ENCODE measurements around the gene CRIP3. TPM values are rescaled to one million over a fixed set of nuclear protein-coding genes. Genes with fewer than 3 reads are reported as not detected.

The CRIP3 gene
- total RNA-seq, 1 experiment from 2014 or later = 5.7 TPM

- Histone ChIP-seq H3K4me3 (no peak overlapping the region), H3K9me3 (ENCODE audit: insufficient read depth, low read depth) (no peaks in the 10 kb centered on the region), H2AFZ (no peak overlapping the region), H3K9me2 (ENCODE audit: insufficient read depth) (no peaks in the 10 kb centered on the region), H3K4me2 (no peak overlapping the region), H3K27me3 (ENCODE audit: insufficient read depth, low read depth) (no peaks in the 10 kb centered on the region), H3K4me1 (replicated peaks; ENCODE audit: insufficient read depth) (no peaks in the 10 kb centered on the region), H3K79me2 (ENCODE audit: low read depth) (no peaks in the 10 kb centered on the region), H3F3A (ENCODE audit: insufficient read depth, low read depth) (no peaks in the 10 kb centered on the region), H3K36me3 (ENCODE audit: low read depth) (no peaks in the 10 kb centered on the region), H3K27ac (no peak overlapping the region), H4K20me1 (ENCODE audit: insufficient read depth) (no peaks in the 10 kb centered on the region)
- no peak for DNase-seq
- CTCF ChIA-PET = no interaction called here
- TF ChIP-seq CTCF (conservative IDR thresholded peaks at IDR 0.05) = no peak
- no peak for TF ChIP-seq EZH2 (IDR thresholded peaks at IDR 0.05; ENCODE audit: low read depth)
- intact Hi-C loops (cut with micrococcal nuclease; ENCODE audit: unreplicated experiment) = no loop called here
- no TSS peak for BruUV-seq (replicated peaks)
- POLR2A ChIA-PET (ENCODE audit: unreplicated experiment) = no interaction called here
These were observed 39.8 kb downstream of the CRIP3 start for GRCh38 chr6:43268782-43269272.

GRCh38 chr6:43268355-43268700 is 40.3 kb downstream of the CRIP3 start:
- Histone ChIP-seq H3K36me3 (ENCODE audit: low read depth) (no peaks in the 10 kb centered on the region), H3K9me3 (ENCODE audit: insufficient read depth, low read depth) (no peaks in the 10 kb centered on the region), H2AFZ (no peak overlapping the region), H3K79me2 (ENCODE audit: low read depth) (no peaks in the 10 kb centered on the region), H3K4me1 (replicated peaks; ENCODE audit: insufficient read depth) (no peaks in the 10 kb centered on the region), H3K4me2 (no peak overlapping the region), H3K27ac (no peak overlapping the region), H3F3A (ENCODE audit: insufficient read depth, low read depth) (no peaks in the 10 kb centered on the region), H4K20me1 (ENCODE audit: insufficient read depth) (no peaks in the 10 kb centered on the region), H3K27me3 (ENCODE audit: insufficient read depth, low read depth) (no peaks in the 10 kb centered on the region), H3K4me3 (no peak overlapping the region), H3K9me2 (ENCODE audit: insufficient read depth) (no peaks in the 10 kb centered on the region)
- CTCF ChIA-PET = no interaction called here
- intact Hi-C loops (cut with micrococcal nuclease; ENCODE audit: unreplicated experiment) = no loop called here
- DNase-seq = no peak
- POLR2A ChIA-PET (ENCODE audit: unreplicated experiment) = no interaction called here
- TF ChIP-seq EZH2 (IDR thresholded peaks at IDR 0.05; ENCODE audit: low read depth) (no peak), CTCF (conservative IDR thresholded peaks at IDR 0.05) (no peak)
- no TSS peak for BruUV-seq (replicated peaks)

DNA sequence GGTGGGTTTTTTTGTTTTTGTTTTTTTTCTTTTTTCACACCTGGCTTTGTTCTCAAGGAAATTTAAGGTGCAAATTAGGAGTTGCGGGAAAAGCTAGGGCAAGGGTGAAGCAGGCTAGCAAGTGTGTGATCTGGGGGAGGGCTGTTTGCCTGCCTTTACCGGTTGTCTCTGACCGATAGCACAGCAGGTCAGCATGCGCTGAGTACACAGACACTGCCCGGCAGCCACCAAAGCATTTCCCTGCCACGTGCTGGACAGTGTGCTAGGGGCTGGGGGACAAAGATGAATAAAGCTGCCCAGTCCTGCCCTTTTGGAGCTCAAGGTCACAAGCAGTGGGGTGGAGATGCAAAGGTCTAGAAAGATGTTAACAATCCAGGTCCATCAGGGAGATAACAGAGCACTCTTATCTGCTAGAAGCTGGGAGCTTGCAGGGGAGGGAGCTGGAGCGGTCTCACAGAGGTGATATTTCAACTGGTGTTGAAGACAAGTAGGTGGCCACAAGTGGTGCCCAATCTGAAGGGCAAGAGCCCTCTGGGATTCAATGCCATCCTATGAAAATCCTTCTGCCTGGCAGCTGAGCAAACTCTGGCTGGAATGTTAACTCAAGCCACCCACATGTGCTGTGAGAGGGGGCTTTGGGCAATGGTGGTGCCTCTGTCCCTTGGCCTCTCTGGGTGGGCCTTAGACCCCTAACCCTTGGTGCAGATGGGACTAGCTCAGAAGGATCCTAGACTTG is 40.8 kb downstream of the CRIP3 start:
- Histone ChIP-seq H3K27me3 (ENCODE audit: insufficient read depth, low read depth) (no peaks in the 10 kb centered on the region), H2AFZ (no peak overlapping the region), H4K20me1 (ENCODE audit: insufficient read depth) (no peaks in the 10 kb centered on the region), H3F3A (ENCODE audit: insufficient read depth, low read depth) (no peaks in the 10 kb centered on the region), H3K9me3 (ENCODE audit: insufficient read depth, low read depth) (no peaks in the 10 kb centered on the region), H3K36me3 (ENCODE audit: low read depth) (no peaks in the 10 kb centered on the region), H3K79me2 (ENCODE audit: low read depth) (no peaks in the 10 kb centered on the region), H3K9me2 (ENCODE audit: insufficient read depth) (no peaks in the 10 kb centered on the region), H3K27ac (no peak overlapping the region), H3K4me3 (no peak overlapping the region), H3K4me1 (replicated peaks; ENCODE audit: insufficient read depth) (no peaks in the 10 kb centered on the region), H3K4me2 (no peak overlapping the region)
- ChIA-PET CTCF (no interaction called here), POLR2A (ENCODE audit: unreplicated experiment) (no interaction called here)
- TF ChIP-seq CTCF (conservative IDR thresholded peaks at IDR 0.05) = no peak
- no peak for TF ChIP-seq EZH2 (IDR thresholded peaks at IDR 0.05; ENCODE audit: low read depth)
- BruUV-seq (replicated peaks) = no TSS peak
- intact Hi-C loops (cut with micrococcal nuclease; ENCODE audit: unreplicated experiment) = no loop called here
- DNase-seq = no peak

All from PC-9 (cell line).